Calu3 (cell line): ENCODE data around the gene TCEANC. TPM values are rescaled to one million over a fixed set of nuclear protein-coding genes. Genes with fewer than 3 reads are reported as not detected.
A peak's percentile ranks its signal among the peaks of the same experiment; 100 is the strongest.
"Not testable (repeated sequence)": the region's sequence is repeated elsewhere in the genome, so short reads cannot be mapped to it uniquely, and the experiment has no call there.

Experiments
- BruUV-seq: library from RNA; stranded (reverse); fragments of 400-500 nt; replicated peaks from 2 replicates; lab custom pipeline; 2021; lab: Mats Ljungman, UMichigan
- CTCF ChIA-PET: fragments of 300-600 bp; sonication (Branson Sonifier 250); formaldehyde crosslinking; loops from one replicate; lab custom pipeline; 2022; ENCODE audit warnings: antibody characterized with exemption; lab: Charles Lee
- DNase-seq: peaks from one replicate; pipeline ENCODE4 v3.0.0; 2022
- H3K27ac Mint-ChIP-seq: one replicate; pipeline ENCODE4 v1.8.0; 2022; ENCODE audit warnings: mixed read lengths; ENCODE audit not compliant: unreplicated experiment
- H3K27me3 Mint-ChIP-seq: one replicate; pipeline ENCODE4 v1.8.0; 2022; ENCODE audit warnings: mixed read lengths; ENCODE audit not compliant: unreplicated experiment
- H3K36me3 Mint-ChIP-seq: one replicate; pipeline ENCODE4 v1.8.0; 2022; ENCODE audit warnings: mild to moderate bottlenecking, moderate library complexity, mixed read lengths; ENCODE audit not compliant: insufficient read depth, unreplicated experiment
- H3K4me1 Mint-ChIP-seq: one replicate; pipeline ENCODE4 v1.8.0; 2022; ENCODE audit warnings: mild to moderate bottlenecking, low read depth, mixed read lengths; ENCODE audit not compliant: unreplicated experiment
- H3K4me3 Mint-ChIP-seq: one replicate; pipeline ENCODE4 v1.8.0; 2022; ENCODE audit warnings: mild to moderate bottlenecking, low read depth, moderate library complexity, mixed read lengths; ENCODE audit not compliant: unreplicated experiment
- H3K9me3 Mint-ChIP-seq: one replicate; pipeline ENCODE4 v1.8.0; 2022; ENCODE audit warnings: low read depth, mixed read lengths; ENCODE audit not compliant: unreplicated experiment
- CTCF ChIP-seq: fragments of 200-600 bp; IDR thresholded peaks from one replicate; pipeline ENCODE4 v1.8.0; 2022; ENCODE audit warnings: antibody characterized with exemption; ENCODE audit not compliant: unreplicated experiment
- intact Hi-C: fragments of 100-400 bp; cut with micrococcal nuclease; formaldehyde crosslinking; loops from one replicate; pipeline ENCODE4 v1.10.0; 2022; ENCODE audit not compliant: unreplicated experiment
- total RNA-seq: library from RNA; stranded (reverse); gene quantifications from 2 replicates; pipeline ENCODE4 v1.2.3, GENCODE V29; 2022

TCEANC gene
- total RNA-seq, 1 experiment from 2014 or later = 2.1 TPM

GRCh38 chrX:13638021-13638420 is 14.9 kb upstream of the TCEANC start:
- Mint-ChIP-seq H3K9me3 (peaks cover 3% of the 10 kb centered on the region), H3K4me1 (peaks cover 14% of the 10 kb centered on the region), H3K4me3 (no peak overlapping the region), H3K27me3 (no peaks in the 10 kb centered on the region), H3K36me3 (no peaks in the 10 kb centered on the region), H3K27ac (no peak overlapping the region)
- intact Hi-C loops = no loop called here
- BruUV-seq = no TSS peak
- DNase-seq = no peak
- TF ChIP-seq CTCF = no peak
- CTCF ChIA-PET = no interaction called here

- no TSS peak for BruUV-seq
- Mint-ChIP-seq H3K4me1 (peaks cover 14% of the 10 kb centered on the region), H3K4me3 (peak overlapping the region; percentile 17), H3K9me3 (peaks cover 3% of the 10 kb centered on the region), H3K27me3 (no peaks in the 10 kb centered on the region), H3K27ac (no peak overlapping the region), H3K36me3 (no peaks in the 10 kb centered on the region)
- TF ChIP-seq CTCF = no peak
- intact Hi-C loops = no loop called here
- peak; percentile 14 for DNase-seq
- CTCF ChIA-PET = interaction anchor here (0.7 kb wide), 1 partner anchor 108 kb away, joined by 3 read pairs; no protein-coding TSS in a partner anchor
Observed at GRCh38 chrX:13638826-13639225, 14.1 kb upstream of the TCEANC start.

- CTCF ChIA-PET, DNase-seq, H3K27ac Mint-ChIP-seq, BruUV-seq, H3K27me3 Mint-ChIP-seq, H3K4me3 Mint-ChIP-seq, H3K36me3 Mint-ChIP-seq, H3K9me3 Mint-ChIP-seq: not testable (repeated sequence)
- H3K4me1 Mint-ChIP-seq = peaks cover 26% of the 10 kb centered on the region
- intact Hi-C loops = loop anchor here (10.0 kb wide), 1 partner anchor 697 kb away; no protein-coding TSS in a partner anchor
Observed at GRCh38 chrX:13641684-13642083, 11.3 kb upstream of the TCEANC start.

- Mint-ChIP-seq H3K4me1 (peaks cover 25% of the 10 kb centered on the region), H3K27ac (peak overlapping the region; percentile 24), H3K36me3 (no peaks in the 10 kb centered on the region), H3K9me3 (no peaks in the 10 kb centered on the region), H3K27me3 (no peaks in the 10 kb centered on the region), H3K4me3 (no peak overlapping the region)
- CTCF ChIA-PET = interaction anchor here (0.7 to 1.8 kb wide), 11 partner anchors 38 to 831 kb away, joined by 3 to 26 read pairs (median 5); no protein-coding TSS in a partner anchor
- no peak for DNase-seq
- BruUV-seq = no TSS peak
- no peak for TF ChIP-seq CTCF
- intact Hi-C loops = loop anchor here (1.0 to 10.0 kb wide), 3 partner anchors 123 to 701 kb away; no protein-coding TSS in a partner anchor
Observed at GRCh38 chrX:13645464-13646153, 7.3 kb upstream of the TCEANC start.
